ENCODE data around the gene SLC13A4.

DNA sequence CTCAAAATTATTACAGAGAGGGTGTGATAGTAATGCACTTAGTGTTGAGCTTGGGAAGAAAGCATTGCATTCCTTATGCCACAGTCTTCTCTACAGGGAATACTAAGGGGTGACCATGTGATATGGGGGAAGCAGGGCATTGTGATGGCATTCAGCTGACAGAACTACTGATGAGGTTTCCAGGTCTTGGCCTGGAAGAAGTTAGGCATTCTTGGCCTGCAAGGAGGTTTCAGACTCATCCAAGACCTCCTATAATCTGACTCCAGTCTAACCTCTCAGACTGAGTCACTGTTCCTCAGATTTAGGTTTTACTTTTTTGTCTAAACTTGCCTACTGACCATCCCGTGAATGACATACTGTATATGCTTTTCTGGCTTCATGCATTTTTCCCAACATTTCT is 57.8 kb downstream of the SLC13A4 start:
- TF ChIP-seq, protein P1, sequence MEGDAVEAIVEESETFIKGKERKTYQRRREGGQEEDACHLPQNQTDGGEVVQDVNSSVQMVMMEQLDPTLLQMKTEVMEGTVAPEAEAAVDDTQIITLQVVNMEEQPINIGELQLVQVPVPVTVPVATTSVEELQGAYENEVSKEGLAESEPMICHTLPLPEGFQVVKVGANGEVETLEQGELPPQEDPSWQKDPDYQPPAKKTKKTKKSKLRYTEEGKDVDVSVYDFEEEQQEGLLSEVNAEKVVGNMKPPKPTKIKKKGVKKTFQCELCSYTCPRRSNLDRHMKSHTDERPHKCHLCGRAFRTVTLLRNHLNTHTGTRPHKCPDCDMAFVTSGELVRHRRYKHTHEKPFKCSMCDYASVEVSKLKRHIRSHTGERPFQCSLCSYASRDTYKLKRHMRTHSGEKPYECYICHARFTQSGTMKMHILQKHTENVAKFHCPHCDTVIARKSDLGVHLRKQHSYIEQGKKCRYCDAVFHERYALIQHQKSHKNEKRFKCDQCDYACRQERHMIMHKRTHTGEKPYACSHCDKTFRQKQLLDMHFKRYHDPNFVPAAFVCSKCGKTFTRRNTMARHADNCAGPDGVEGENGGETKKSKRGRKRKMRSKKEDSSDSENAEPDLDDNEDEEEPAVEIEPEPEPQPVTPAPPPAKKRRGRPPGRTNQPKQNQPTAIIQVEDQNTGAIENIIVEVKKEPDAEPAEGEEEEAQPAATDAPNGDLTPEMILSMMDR (IDR thresholded peaks at IDR 0.05) = no peak
- TF ChIP-seq POLR2A (IDR thresholded peaks at IDR 0.05) = no peak

Data from lower leg skin (tissue), 3 donors.